GM12873 (cell line): ENCODE measurements around the gene ARRDC2.

Experiments used
- CTCF ChIP-seq: IDR thresholded peaks from 2 replicates; pipeline ENCODE4 v1.5.1; 2012; ENCODE audit warnings: low read depth, mild to moderate bottlenecking, moderate library complexity, low read length, control low read depth; ENCODE audit not compliant: insufficient read depth; ENCODE audit errors: missing control alignments

ARRDC2 gene

GRCh38 chr19:17996826-17997316 is 11.1 kb upstream of the ARRDC2 start:
- peak; percentile 99 for TF ChIP-seq CTCF

- peak; percentile 23 for TF ChIP-seq CTCF
Observed at GRCh38 chr19:17997969-17998826, 9.8 kb upstream of the ARRDC2 start.

GRCh38 chr19:17998827-17999150 is 9.2 kb upstream of the ARRDC2 start:
- no peak for TF ChIP-seq CTCF

GRCh38 chr19:17999684-18000479 is 8.1 kb upstream of the ARRDC2 start:
- TF ChIP-seq CTCF: no peak

GRCh38 chr19:18000480-18000914 is 7.5 kb upstream of the ARRDC2 start:
- no peak for TF ChIP-seq CTCF

GRCh38 chr19:18000915-18001776 is 6.8 kb upstream of the ARRDC2 start:
- TF ChIP-seq CTCF: no peak

- TF ChIP-seq CTCF: no peak
Observed at GRCh38 chr19:18001777-18002345, 6.1 kb upstream of the ARRDC2 start.
